ENCODE data around the gene KCNF1. TPM values are rescaled to one million over a fixed set of nuclear protein-coding genes. Genes with fewer than 3 reads are reported as not detected.

Gene KCNF1
- total and polyA plus RNA-seq, 12 donors = 0.10 to 0.42 (median 0.24) TPM; not detected in 4

DNA sequence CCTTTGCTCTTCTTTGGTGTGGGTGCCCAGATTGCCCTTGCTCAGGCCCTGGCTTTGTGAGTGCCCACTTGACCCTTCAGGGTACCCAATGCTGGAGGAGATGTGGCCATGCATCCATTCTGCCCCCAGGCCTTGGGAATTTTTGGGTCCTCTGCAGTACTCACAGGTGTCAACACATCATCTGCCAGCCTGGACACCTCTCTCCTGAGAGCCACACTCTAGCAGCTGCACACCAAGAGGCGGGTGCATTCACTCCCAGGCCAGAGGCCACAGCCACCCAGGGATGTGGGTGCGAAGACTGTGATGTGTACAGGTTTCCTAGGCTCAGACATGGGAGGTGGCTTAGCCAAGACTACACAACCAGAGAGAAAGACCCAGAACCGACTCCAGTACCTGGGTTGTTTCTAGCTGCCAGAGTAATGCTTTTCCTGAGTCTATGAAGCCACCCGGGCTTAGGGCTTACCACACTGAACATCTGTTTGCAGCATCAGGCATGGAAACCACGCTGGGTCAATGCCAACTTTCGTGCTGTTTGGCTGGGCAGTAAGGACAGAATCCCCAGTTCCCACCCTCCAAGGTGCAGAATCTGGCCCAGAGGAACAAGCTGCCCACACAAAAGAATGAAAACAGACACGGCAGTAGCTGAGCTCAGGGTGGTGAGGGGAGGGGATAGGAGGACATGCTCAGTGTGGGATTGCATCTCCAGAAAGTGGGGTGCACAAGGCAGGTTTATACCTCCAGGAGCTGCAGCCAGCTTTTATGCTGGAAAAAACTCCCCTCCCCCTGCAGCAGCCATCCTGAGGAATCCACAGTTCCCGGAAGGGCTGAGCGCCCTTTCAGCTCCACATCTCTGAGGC, 40.1 kb downstream of the KCNF1 start:
- TF ChIP-seq, protein P1, sequence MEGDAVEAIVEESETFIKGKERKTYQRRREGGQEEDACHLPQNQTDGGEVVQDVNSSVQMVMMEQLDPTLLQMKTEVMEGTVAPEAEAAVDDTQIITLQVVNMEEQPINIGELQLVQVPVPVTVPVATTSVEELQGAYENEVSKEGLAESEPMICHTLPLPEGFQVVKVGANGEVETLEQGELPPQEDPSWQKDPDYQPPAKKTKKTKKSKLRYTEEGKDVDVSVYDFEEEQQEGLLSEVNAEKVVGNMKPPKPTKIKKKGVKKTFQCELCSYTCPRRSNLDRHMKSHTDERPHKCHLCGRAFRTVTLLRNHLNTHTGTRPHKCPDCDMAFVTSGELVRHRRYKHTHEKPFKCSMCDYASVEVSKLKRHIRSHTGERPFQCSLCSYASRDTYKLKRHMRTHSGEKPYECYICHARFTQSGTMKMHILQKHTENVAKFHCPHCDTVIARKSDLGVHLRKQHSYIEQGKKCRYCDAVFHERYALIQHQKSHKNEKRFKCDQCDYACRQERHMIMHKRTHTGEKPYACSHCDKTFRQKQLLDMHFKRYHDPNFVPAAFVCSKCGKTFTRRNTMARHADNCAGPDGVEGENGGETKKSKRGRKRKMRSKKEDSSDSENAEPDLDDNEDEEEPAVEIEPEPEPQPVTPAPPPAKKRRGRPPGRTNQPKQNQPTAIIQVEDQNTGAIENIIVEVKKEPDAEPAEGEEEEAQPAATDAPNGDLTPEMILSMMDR (IDR thresholded peaks at IDR 0.05) = no peak
- Histone ChIP-seq H3K36me3 (no peaks in the 10 kb centered on the region), H3K4me3 (no peak overlapping the region), H3K27me3 (peaks cover 0 to 18% (median 9%) of the 10 kb centered on the region in 7 donors), H3K27ac (no peak overlapping the region), H3K9me3 (no peaks in the 10 kb centered on the region), H3K4me1 (no peaks in the 10 kb centered on the region)
- DNase-seq = no peak
- intact Hi-C loops (cut with DNase I) = no loop called here
- WGBS, 2 donors = 64 to 68% methylated on average over 9 of the region's 9 CpGs
- no peak for ATAC-seq

DNA sequence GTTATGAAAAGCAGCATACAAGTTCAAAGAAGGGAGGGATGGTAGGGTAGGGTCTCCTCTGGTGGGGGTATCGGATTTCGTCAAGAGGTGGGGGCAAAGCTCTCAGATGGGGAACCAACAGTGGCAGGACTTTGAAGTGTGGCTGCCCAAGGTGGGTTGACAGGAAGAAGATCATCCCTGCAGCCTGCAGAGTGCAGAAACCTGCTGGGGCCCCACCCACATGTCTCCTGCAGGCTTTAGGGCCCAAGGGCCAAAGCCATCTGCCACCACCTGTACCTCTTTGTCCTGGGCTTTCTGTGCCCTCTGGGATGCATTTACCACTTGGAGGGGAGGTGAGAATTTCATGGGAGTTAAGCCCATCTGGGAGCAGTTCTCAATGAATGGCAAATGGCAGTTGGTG, 42.7 kb downstream of the KCNF1 start:
- peaks cover 0 to 8% (median 0%) of the 10 kb centered on the region in 9 donors for H3K4me1 ChIP-seq
- intact Hi-C loops (cut with DNase I) = no loop called here
- 91 to 98% methylated on average over 2 of the region's 2 CpGs for WGBS, 2 donors
- H3K4me3 ChIP-seq = no peak overlapping the region
- H3K36me3 ChIP-seq = no peaks in the 10 kb centered on the region
- H3K9me3 ChIP-seq = no peaks in the 10 kb centered on the region
- no peak for DNase-seq
- no peak for ATAC-seq
- H3K27ac ChIP-seq = no peak overlapping the region
- peaks cover 0 to 13% (median 0%) of the 10 kb centered on the region in 7 donors for H3K27me3 ChIP-seq
- TF ChIP-seq, protein P1 (IDR thresholded peaks at IDR 0.05) = no peak

DNA sequence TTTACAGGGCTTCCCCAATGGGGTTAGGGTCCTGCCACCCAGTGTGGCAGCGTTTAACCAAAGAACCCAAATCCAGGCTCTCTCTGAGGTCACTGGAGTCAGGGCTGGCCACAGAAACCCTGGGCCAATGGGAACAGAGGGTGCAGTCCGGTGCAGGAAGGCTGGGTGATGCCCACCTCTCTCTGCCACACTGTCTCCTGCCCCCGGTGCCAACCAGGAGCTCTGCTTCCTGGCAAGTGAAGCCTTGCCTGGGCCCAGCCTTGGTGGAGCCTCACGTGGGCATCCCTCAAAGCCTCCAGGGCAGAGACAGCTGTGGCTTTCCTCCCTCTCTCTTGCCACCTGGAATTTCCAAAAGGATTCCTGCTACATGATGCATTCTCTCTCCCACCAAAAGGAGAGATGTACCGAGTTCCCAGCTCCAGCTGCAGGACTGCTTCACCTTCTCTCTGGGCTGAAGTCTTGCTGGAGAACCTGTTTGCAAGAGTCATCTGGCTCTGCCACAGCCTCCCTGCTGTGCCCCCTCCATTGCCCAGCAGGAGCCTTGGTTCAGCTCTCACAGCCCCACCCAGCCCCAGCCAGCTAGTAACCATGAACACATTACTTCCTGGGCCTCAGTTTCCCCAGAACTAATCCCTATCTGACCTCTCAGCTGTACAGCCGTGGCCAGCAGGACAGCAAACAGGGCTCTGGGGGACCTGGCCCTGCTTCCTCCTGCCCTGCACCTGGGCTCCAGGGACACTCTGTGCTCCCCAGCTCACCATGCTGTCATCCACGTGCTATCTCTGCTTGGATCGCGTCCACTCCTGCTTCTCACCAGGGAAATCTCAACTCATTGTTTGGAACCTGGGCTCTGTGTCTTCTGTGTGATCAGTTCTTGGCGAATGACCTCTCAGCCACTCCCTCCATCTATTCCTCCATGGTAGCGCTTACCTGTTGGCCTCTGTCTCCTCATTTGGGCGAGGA, 43.4 kb downstream of the KCNF1 start:
- Histone ChIP-seq H3K27me3 (peaks cover 0 to 9% (median 0%) of the 10 kb centered on the region in 7 donors), H3K9me3 (no peaks in the 10 kb centered on the region), H3K4me3 (no peak overlapping the region), H3K27ac (no peak overlapping the region), H3K4me1 (peaks cover 0 to 8% (median 0%) of the 10 kb centered on the region in 9 donors), H3K36me3 (no peaks in the 10 kb centered on the region)
- ATAC-seq (no peak), DNase-seq (no peak)
- WGBS, 2 donors = 86 to 88% methylated on average over 12 of the region's 12 CpGs
- TF ChIP-seq, protein P1 (IDR thresholded peaks at IDR 0.05) = no peak
- intact Hi-C loops (cut with DNase I) = no loop called here
